WTC11 (cell line): Measurements from ENCODE around the gene ZNF277. TPM values are rescaled to one million over a fixed set of nuclear protein-coding genes. Genes with fewer than 3 reads are reported as not detected.

Experiments
- ATAC-seq: fragments of 200-7000 bp; cut with Tn5 transposase; 2 replicates; pipeline ENCODE4 v1.10.0; 2021; ENCODE audit warnings: mild to moderate bottlenecking, moderate library complexity
- CTCF ChIA-PET: fragments of 300-600 bp; sonication (Branson Sonifier 250); formaldehyde crosslinking; loops from one replicate; lab custom pipeline; 2021; ENCODE audit warnings: antibody characterized with exemption; lab: Charles Lee
- POLR2A ChIA-PET: fragments of 350-600 bp; sonication (Branson Sonifier 250); formaldehyde crosslinking; loops from one replicate; lab custom pipeline; 2021; ENCODE audit warnings: antibody characterized with exemption; lab: Charles Lee
- DNase-seq: peaks from one replicate; pipeline ENCODE4 v3.0.0; 2021; ENCODE audit warnings: low spot score
- H3K27ac Mint-ChIP-seq: 2 replicates; pipeline ENCODE4 v1.8.0; 2021; ENCODE audit warnings: mixed read lengths
- H3K27me3 Mint-ChIP-seq: 2 replicates; pipeline ENCODE4 v1.8.0; 2021; ENCODE audit warnings: low read depth, mild to moderate bottlenecking, moderate library complexity, mixed read lengths
- H3K36me3 Mint-ChIP-seq: 2 replicates; pipeline ENCODE4 v1.8.0; 2021; ENCODE audit warnings: mixed read lengths
- H3K4me1 Mint-ChIP-seq: 2 replicates; pipeline ENCODE4 v1.8.0; 2022; ENCODE audit warnings: mixed read lengths
- H3K4me3 Mint-ChIP-seq: 2 replicates; pipeline ENCODE4 v1.8.0; 2021; ENCODE audit warnings: mild to moderate bottlenecking, moderate library complexity, mixed read lengths
- H3K9me3 Mint-ChIP-seq: 2 replicates; pipeline ENCODE4 v1.8.0; 2021; ENCODE audit warnings: mixed read lengths
- ARID4B ChIP-seq: sonication (generic); formaldehyde crosslinking; IDR thresholded peaks from 2 replicates; pipeline ENCODE4 v1.8.0; 2023; ENCODE audit warnings: missing genetic modification reagents, mild to moderate bottlenecking, borderline replicate concordance
- ATF6 ChIP-seq: sonication (generic); formaldehyde crosslinking; IDR thresholded peaks from 2 replicates; pipeline ENCODE4 v1.8.1; 2023; ENCODE audit warnings: mild to moderate bottlenecking, missing genetic modification reagents
- ERG ChIP-seq: fragments of 250-450 bp; sonication (Bioruptor Pico); IDR thresholded peaks from 2 replicates; pipeline ENCODE4 v1.8.0; 2021; ENCODE audit warnings: mild to moderate bottlenecking
- ETV6 ChIP-seq: sonication (generic); formaldehyde crosslinking; IDR thresholded peaks from 2 replicates; pipeline ENCODE4 v1.8.1; 2022; ENCODE audit warnings: mild to moderate bottlenecking, missing genetic modification reagents
- FOXJ3 ChIP-seq: sonication (generic); formaldehyde crosslinking; IDR thresholded peaks from 2 replicates; pipeline ENCODE4 v1.9.0; 2021; ENCODE audit warnings: missing genetic modification reagents, mild to moderate bottlenecking, borderline replicate concordance
- FOXK1 ChIP-seq: sonication (generic); formaldehyde crosslinking; IDR thresholded peaks from 2 replicates; pipeline ENCODE4 v1.8.0; 2022; ENCODE audit warnings: mild to moderate bottlenecking, moderate library complexity, missing genetic modification reagents
- NR2C2 ChIP-seq: sonication (generic); formaldehyde crosslinking; IDR thresholded peaks from 2 replicates; pipeline ENCODE4 v1.8.0; 2022; ENCODE audit warnings: mild to moderate bottlenecking, missing genetic modification reagents
- TEAD1 ChIP-seq: sonication (generic); formaldehyde crosslinking; IDR thresholded peaks from 2 replicates; pipeline ENCODE4 v1.8.0; 2022; ENCODE audit warnings: mild to moderate bottlenecking, missing genetic modification reagents
- USF1 ChIP-seq: sonication (generic); formaldehyde crosslinking; IDR thresholded peaks from 2 replicates; pipeline ENCODE4 v1.8.0; 2022; ENCODE audit warnings: mild to moderate bottlenecking, missing genetic modification reagents
- ZNF121 ChIP-seq: sonication (generic); formaldehyde crosslinking; IDR thresholded peaks from 2 replicates; pipeline ENCODE4 v1.8.0; 2023; ENCODE audit warnings: missing genetic modification reagents
- ZNF138 ChIP-seq: sonication (generic); formaldehyde crosslinking; conservative IDR thresholded peaks from 2 replicates; pipeline ENCODE4 v1.8.1; 2022; ENCODE audit warnings: mild to moderate bottlenecking, moderate library complexity, missing genetic modification reagents
- ZNF232 ChIP-seq: sonication (generic); formaldehyde crosslinking; IDR thresholded peaks from 2 replicates; pipeline ENCODE4 v1.8.0; 2022; ENCODE audit warnings: mild to moderate bottlenecking, missing genetic modification reagents
- total RNA-seq: library from RNA; stranded (reverse); gene quantifications from 3 replicates; pipeline ENCODE4 v1.2.3, GENCODE V29; 2021
- TF ChIP-seq, protein P1 (sequence below): fragments of 250-450 bp; sonication (Bioruptor Pico); IDR thresholded peaks from 2 replicates; pipeline ENCODE4 v1.9.0; 2021; ENCODE audit warnings: moderate library complexity, mild to moderate bottlenecking, inconsistent platforms, borderline replicate concordance
- TF ChIP-seq, protein P2 (sequence below): sonication (generic); formaldehyde crosslinking; IDR thresholded peaks from 2 replicates; pipeline ENCODE4 v1.8.1; 2023; ENCODE audit warnings: mild to moderate bottlenecking, missing genetic modification reagents, moderate library complexity
- TF ChIP-seq, protein P3 (sequence below): sonication (generic); formaldehyde crosslinking; IDR thresholded peaks from 2 replicates; pipeline ENCODE4 v1.8.1; 2022; ENCODE audit warnings: low read depth, missing genetic modification reagents, borderline replicate concordance
- TF ChIP-seq, protein P4 (sequence below): fragments of 250-450 bp; sonication (Bioruptor Pico); IDR thresholded peaks from 2 replicates; pipeline ENCODE4 v1.9.0; 2021; ENCODE audit warnings: mild to moderate bottlenecking
- TF ChIP-seq, protein P5 (sequence below): fragments of 250-450 bp; sonication (Bioruptor Pico); conservative IDR thresholded peaks from 2 replicates; pipeline ENCODE4 v1.9.0; 2021; ENCODE audit warnings: mild to moderate bottlenecking

Gene ZNF277
- total RNA-seq, 1 experiment from 2014 or later: 22.5 TPM

- peaks cover 12% of the 10 kb centered on the region for H3K9me3 Mint-ChIP-seq
- H3K27me3 Mint-ChIP-seq: no peaks in the 10 kb centered on the region
- DNase-seq (no peak), ATAC-seq (peak; percentile 32)
- ChIA-PET CTCF (interaction anchor here (0.6 to 1.0 kb wide), 2 partner anchors 60 to 602 kb away, joined by 3 to 4 read pairs; no protein-coding TSS in a partner anchor), POLR2A (interaction anchor here (0.6 to 1.1 kb wide), 2 partner anchors 25 to 815 kb away, joined by 3 read pairs; no protein-coding TSS in a partner anchor)
- H3K4me1 Mint-ChIP-seq: peaks cover 15% of the 10 kb centered on the region
- no peak overlapping the region for H3K4me3 Mint-ChIP-seq
- no peaks in the 10 kb centered on the region for H3K36me3 Mint-ChIP-seq
- peak overlapping the region; percentile 28; the same call in 1 of the 2 replicates for H3K27ac Mint-ChIP-seq
- TF ChIP-seq FOXJ3 (CRISPR knock-in tag) (no peak), ERG (no peak)
- TF ChIP-seq, protein P1, sequence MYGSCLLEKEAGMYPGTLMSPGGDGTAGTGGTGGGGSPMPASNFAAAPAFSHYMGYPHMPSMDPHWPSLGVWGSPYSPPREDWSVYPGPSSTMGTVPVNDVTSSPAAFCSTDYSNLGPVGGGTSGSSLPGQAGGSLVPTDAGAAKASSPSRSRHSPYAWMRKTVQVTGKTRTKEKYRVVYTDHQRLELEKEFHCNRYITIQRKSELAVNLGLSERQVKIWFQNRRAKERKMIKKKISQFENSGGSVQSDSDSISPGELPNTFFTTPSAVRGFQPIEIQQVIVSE (CRISPR knock-in tag): no peak
Measured at GRCh38 chr7:112362731-112363131, 156.2 kb downstream of the ZNF277 start.

DNA sequence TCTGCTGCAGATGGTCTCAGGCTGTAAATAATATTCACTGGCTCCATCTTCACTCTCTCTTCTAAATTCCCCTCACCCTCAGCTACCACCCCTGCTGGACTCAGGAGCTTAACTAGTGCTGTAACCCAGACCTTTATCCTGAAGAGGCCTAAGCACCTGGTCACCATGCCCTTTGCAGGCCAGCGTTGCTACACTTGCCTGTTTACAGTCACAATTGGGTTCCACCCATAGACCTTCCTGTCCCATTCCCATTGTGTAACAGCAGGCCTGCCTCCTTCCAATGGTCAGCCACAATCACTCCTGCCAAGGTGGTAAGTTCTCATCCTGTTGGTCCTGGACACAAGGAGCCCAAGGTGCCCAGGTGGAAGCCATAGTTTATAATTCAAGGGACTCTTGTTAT, 157.9 kb downstream of the ZNF277 start:
- H3K4me1 Mint-ChIP-seq: peaks cover 15% of the 10 kb centered on the region
- ChIA-PET POLR2A (no interaction called here), CTCF (no interaction called here)
- H3K27me3 Mint-ChIP-seq: no peaks in the 10 kb centered on the region; the same call in 1 of the 2 replicates
- DNase-seq (no peak), ATAC-seq (no peak)
- peaks cover 8% of the 10 kb centered on the region for H3K9me3 Mint-ChIP-seq
- no peak overlapping the region for H3K27ac Mint-ChIP-seq
- H3K36me3 Mint-ChIP-seq: no peaks in the 10 kb centered on the region
- TF ChIP-seq ETV6 (CRISPR knock-in tag): no peak
- TF ChIP-seq, protein P2, sequence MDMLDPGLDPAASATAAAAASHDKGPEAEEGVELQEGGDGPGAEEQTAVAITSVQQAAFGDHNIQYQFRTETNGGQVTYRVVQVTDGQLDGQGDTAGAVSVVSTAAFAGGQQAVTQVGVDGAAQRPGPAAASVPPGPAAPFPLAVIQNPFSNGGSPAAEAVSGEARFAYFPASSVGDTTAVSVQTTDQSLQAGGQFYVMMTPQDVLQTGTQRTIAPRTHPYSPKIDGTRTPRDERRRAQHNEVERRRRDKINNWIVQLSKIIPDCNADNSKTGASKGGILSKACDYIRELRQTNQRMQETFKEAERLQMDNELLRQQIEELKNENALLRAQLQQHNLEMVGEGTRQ (CRISPR knock-in tag): no peak
- no peak overlapping the region for H3K4me3 Mint-ChIP-seq

GRCh38 chr7:112365551-112365950, 159.1 kb downstream of the ZNF277 start:
- CTCF ChIA-PET: no interaction called here
- no peaks in the 10 kb centered on the region; the same call in 1 of the 2 replicates for H3K27me3 Mint-ChIP-seq
- peaks cover 15% of the 10 kb centered on the region for H3K4me1 Mint-ChIP-seq
- ATAC-seq (no peak), DNase-seq (no peak)
- H3K9me3 Mint-ChIP-seq: no peaks in the 10 kb centered on the region
- H3K4me3 Mint-ChIP-seq: no peak overlapping the region
- no peaks in the 10 kb centered on the region for H3K36me3 Mint-ChIP-seq
- POLR2A ChIA-PET: no interaction called here
- no peak overlapping the region for H3K27ac Mint-ChIP-seq
- TF ChIP-seq ZNF232: no peak
- no peak for TF ChIP-seq ATF6 (CRISPR knock-in tag)
- TF ChIP-seq, protein P3, sequence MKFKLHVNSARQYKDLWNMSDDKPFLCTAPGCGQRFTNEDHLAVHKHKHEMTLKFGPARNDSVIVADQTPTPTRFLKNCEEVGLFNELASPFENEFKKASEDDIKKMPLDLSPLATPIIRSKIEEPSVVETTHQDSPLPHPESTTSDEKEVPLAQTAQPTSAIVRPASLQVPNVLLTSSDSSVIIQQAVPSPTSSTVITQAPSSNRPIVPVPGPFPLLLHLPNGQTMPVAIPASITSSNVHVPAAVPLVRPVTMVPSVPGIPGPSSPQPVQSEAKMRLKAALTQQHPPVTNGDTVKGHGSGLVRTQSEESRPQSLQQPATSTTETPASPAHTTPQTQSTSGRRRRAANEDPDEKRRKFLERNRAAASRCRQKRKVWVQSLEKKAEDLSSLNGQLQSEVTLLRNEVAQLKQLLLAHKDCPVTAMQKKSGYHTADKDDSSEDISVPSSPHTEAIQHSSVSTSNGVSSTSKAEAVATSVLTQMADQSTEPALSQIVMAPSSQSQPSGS (CRISPR knock-in tag): no peak
- TF ChIP-seq TEAD1 (CRISPR knock-in tag): no peak
- no peak for TF ChIP-seq NR2C2 (CRISPR knock-in tag)
- TF ChIP-seq ZNF138 (CRISPR knock-in tag): no peak
- TF ChIP-seq FOXK1: no peak
- TF ChIP-seq USF1 (CRISPR knock-in tag): no peak
- no peak for TF ChIP-seq ARID4B (CRISPR knock-in tag)
- TF ChIP-seq ZNF121 (CRISPR knock-in tag): no peak
- TF ChIP-seq, protein P4, sequence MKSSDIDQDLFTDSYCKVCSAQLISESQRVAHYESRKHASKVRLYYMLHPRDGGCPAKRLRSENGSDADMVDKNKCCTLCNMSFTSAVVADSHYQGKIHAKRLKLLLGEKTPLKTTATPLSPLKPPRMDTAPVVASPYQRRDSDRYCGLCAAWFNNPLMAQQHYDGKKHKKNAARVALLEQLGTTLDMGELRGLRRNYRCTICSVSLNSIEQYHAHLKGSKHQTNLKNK (CRISPR knock-in tag): no peak
- TF ChIP-seq, protein P5, sequence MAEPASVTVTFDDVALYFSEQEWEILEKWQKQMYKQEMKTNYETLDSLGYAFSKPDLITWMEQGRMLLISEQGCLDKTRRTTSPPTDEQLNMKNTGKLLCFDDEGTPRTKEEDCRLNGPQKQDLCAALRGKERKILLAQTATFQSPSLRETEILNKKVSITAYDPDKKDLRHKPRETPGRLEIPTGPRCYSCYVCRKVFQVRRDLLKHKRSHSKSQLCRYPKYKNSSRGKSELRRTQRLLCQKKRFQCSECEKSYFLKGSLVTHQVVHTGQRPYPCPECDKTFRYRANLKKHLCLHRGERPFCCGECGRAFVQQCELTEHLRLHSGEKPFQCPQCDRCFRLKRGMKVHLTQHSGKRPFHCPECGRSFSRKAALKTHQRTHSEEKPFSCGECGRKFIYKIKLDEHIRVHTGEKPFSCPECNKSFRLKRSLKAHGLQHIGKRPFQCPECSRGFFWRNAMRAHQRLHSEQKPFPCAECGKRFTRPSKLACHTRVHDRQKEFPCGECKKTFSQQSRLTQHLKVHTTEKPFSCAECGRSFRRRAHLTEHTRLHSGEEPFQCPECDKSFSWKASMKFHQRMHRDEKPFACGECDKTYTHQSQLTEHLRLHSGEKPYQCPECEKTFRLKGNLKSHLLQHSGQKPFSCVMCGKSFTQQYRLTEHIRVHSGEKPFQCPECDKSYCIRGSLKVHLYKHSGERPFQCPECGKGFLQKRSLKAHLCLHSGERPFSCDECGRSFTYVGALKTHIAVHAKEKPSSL (CRISPR knock-in tag): no peak
